K562 (cell line): Measurements from ENCODE around the gene MAD1L1. TPM values are rescaled to one million over a fixed set of nuclear protein-coding genes. Genes with fewer than 3 reads are reported as not detected.

Source experiments
- CBX3 ChIP-seq, 2 experiments: IDR thresholded peaks; 1 replicate in 1 of 2; 2 replicates in 1 of 2; pipeline ENCODE4 v1.6.1; 2012; ENCODE audit warnings: inconsistent platforms in 2 of 2, low read length in 2 of 2, borderline replicate concordance in 1 of 2, control low read depth in 1 of 2
- CSDE1 ChIP-seq, 2 experiments: fragments of 450-650 bp; IDR thresholded peaks; 2 replicates each; pipeline ENCODE4 v1.6.1; 2016; ENCODE audit warnings: mild to moderate bottlenecking in 1 of 2
- ELF2 ChIP-seq: fragments of 250-450 bp; sonication (Bioruptor Pico); IDR thresholded peaks from 2 replicates; pipeline ENCODE4 v1.5.0; 2021; ENCODE audit warnings: mild to moderate bottlenecking
- HOXB6 ChIP-seq: fragments of 250-450 bp; sonication (Bioruptor Pico); IDR thresholded peaks from 2 replicates; pipeline ENCODE4 v1.5.1; 2022; ENCODE audit warnings: mild to moderate bottlenecking, borderline replicate concordance
- MXI1 ChIP-seq: IDR thresholded peaks from 2 replicates; pipeline ENCODE4 v1.6.1; 2011; ENCODE audit warnings: low read depth, mild to moderate bottlenecking, improper control_type of control experiment, low read length
- RAD21 ChIP-seq, 2 experiments: fragments of 250-450 bp in 1 of 2; fragments of 450-650 bp in 1 of 2; sonication (Bioruptor Pico) in 1 of 2; formaldehyde crosslinking in 1 of 2; IDR thresholded peaks in 1 of 2; conservative IDR thresholded peaks in 1 of 2; 2 replicates each; pipeline versions ENCODE4 v1.4.0 to v1.8.0; 2020 to 2022; ENCODE audit warnings: mild to moderate bottlenecking in 2 of 2, moderate library complexity in 1 of 2
- RBM15 ChIP-seq: fragments of 200-400 bp; formaldehyde crosslinking; IDR thresholded peaks from 2 replicates; pipeline ENCODE4 v1.6.1; 2018; ENCODE audit warnings: mild to moderate bottlenecking, low read length, moderate library complexity; ENCODE audit not compliant: insufficient read depth
- SMC3 ChIP-seq: conservative IDR thresholded peaks from 2 replicates; pipeline ENCODE4 v1.6.1; 2011; ENCODE audit warnings: low read depth, low read length, improper control_type of control experiment; ENCODE audit not compliant: insufficient read depth
- TRIM24 ChIP-seq, 2 experiments: fragments of 450-650 bp; IDR thresholded peaks; 2 replicates each; pipeline ENCODE4 v1.6.1; 2016
- ZNF12 ChIP-seq: sonication (generic); formaldehyde crosslinking; IDR thresholded peaks from 2 replicates; pipeline ENCODE4 v1.4.0; 2020; ENCODE audit warnings: mild to moderate bottlenecking, missing genetic modification reagents
- ZNF263 ChIP-seq: sonication (generic); formaldehyde crosslinking; IDR thresholded peaks from 2 replicates; pipeline ENCODE4 v1.8.0; 2022; ENCODE audit warnings: mild to moderate bottlenecking, missing genetic modification reagents, borderline replicate concordance
- ZNF507 ChIP-seq: conservative IDR thresholded peaks from 2 replicates; pipeline ENCODE4 v1.6.1; 2017; ENCODE audit warnings: missing genetic modification characterization, missing compliant biosample characterization
- polyA plus RNA-seq, 8 experiments: library from polyadenylated mRNA; depleted of rRNA in 4 of 8; stranded (reverse) in 5 of 8; unstranded in 3 of 8; fragments of >200 nt; fragmentation: Nextera tagmentation in 2 of 8; fragmentation: Illumina TruSeq in 1 of 8; extraction: Ambion mirVana in 2 of 8; extraction: Trizol in 1 of 8; gene quantifications; 2 replicates each; pipeline versions ENCODE4 v1.2.1 to v1.2.3, GENCODE V29; 2011 to 2014; ENCODE audit warnings: inconsistent platforms in 1 of 8, missing spikeins in 1 of 8
- total RNA-seq, 7 experiments: library from RNA; depleted of rRNA in 6 of 7; stranded (reverse); fragments of >200 nt in 6 of 7; fragmentation: Illumina TruSeq in 2 of 7; extraction: Trizol in 2 of 7; gene quantifications; 2 replicates each; pipeline versions ENCODE4 v1.2.1 to v1.2.3, GENCODE V29; 2011 to 2021; ENCODE audit warnings: low replicate concordance in 1 of 7
- TF ChIP-seq, protein P1 (sequence below): fragments of 450-650 bp; formaldehyde crosslinking; IDR thresholded peaks from 2 replicates; pipeline ENCODE4 v1.4.0; 2020; ENCODE audit warnings: mild to moderate bottlenecking, moderate library complexity
- TF ChIP-seq, protein P2 (sequence below): fragments of 250-450 bp; sonication (Bioruptor Pico); IDR thresholded peaks from 2 replicates; pipeline ENCODE4 v1.9.0; 2021; ENCODE audit warnings: mild to moderate bottlenecking, inconsistent platforms
- TF ChIP-seq, protein P3 (sequence below), 2 experiments: fragments of 450-650 bp; formaldehyde crosslinking in 1 of 2; IDR thresholded peaks; 2 replicates each; pipeline versions ENCODE4 v1.4.0 to v1.6.1; 2014 to 2020; ENCODE audit warnings: mild to moderate bottlenecking in 2 of 2, borderline replicate concordance in 1 of 2, low read depth in 1 of 2

The MAD1L1 gene
- total and polyA plus RNA-seq, 9 of the 15 experiments (the other 6 are each of a cell fraction or from before 2014, with no cell fraction given): 1.7 to 89.7 (median 18.0) TPM

DNA sequence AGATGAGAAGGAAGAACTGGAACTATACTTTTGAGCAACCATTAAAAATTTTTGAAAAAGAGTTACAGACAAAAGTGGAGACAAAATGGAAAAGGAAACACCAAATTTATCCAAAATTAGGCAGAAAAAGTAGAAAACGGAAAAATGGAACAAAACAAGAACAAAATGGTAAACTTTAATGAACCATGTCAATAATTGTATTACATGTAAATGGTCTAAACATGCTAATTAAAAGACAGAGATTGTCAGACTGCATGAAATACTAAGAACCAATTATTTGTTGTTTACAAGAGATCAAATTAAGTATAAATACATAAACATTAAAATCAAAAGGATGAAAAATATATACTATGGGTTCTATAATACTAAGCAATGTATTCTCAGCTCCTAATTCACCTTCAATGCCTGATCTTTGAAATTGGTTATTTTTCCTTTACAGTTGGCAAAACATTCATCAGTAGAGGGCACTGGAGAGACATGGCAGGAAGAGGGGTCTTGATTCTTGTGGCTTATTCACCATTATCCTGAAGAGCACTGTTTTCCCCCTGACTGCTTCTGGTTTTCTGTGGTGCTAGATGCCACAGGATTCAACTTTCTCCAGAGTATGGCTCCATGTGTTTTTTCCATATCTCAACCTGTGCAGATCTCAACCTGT, 437.7 kb downstream of the MAD1L1 start (continued):
- TF ChIP-seq, protein P1, sequence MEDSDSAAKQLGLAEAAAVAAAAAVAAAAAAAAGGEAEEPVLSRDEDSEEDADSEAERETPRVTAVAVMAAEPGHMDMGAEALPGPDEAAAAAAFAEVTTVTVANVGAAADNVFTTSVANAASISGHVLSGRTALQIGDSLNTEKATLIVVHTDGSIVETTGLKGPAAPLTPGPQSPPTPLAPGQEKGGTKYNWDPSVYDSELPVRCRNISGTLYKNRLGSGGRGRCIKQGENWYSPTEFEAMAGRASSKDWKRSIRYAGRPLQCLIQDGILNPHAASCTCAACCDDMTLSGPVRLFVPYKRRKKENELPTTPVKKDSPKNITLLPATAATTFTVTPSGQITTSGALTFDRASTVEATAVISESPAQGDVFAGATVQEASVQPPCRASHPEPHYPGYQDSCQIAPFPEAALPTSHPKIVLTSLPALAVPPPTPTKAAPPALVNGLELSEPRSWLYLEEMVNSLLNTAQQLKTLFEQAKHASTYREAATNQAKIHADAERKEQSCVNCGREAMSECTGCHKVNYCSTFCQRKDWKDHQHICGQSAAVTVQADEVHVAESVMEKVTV (CRISPR knock-in tag): 0 out of 2 replicates have a peak, but pooled peaks have one; percentile 9
- TF ChIP-seq SMC3 (0 out of 2 replicates have a peak, but pooled peaks have one; percentile 14), ZNF263 (CRISPR knock-in tag) (no peak), ELF2 (CRISPR knock-in tag) (no peak), CSDE1 (IDR thresholded peaks at IDR 0.05) (no peak), ZNF507 (peak; percentile 98), TRIM24 (IDR thresholded peaks at IDR 0.05) (0 out of 4 replicates have a peak, but pooled peaks of 1 of the 2 experiments have one; percentile 10), HOXB6 (CRISPR knock-in tag) (no peak), MXI1 (no peak), ZNF12 (CRISPR knock-in tag) (no peak), CBX3 (IDR thresholded peaks at IDR 0.05; ENCODE audit: borderline replicate concordance in 1 of 2, low read length in 2 of 2) (peak in 1 of 2 experiments; percentile 54; a peak in 1 of 3 replicates), RBM15 (no peak), RAD21 (CRISPR knock-in tag; conservative IDR thresholded peaks at IDR 0.05 in 1 of 2, IDR thresholded peaks at IDR 0.05 in 1 of 2) (peak; percentile 36 to 83; a peak in 2 of 4 replicates)
- TF ChIP-seq, protein P2, sequence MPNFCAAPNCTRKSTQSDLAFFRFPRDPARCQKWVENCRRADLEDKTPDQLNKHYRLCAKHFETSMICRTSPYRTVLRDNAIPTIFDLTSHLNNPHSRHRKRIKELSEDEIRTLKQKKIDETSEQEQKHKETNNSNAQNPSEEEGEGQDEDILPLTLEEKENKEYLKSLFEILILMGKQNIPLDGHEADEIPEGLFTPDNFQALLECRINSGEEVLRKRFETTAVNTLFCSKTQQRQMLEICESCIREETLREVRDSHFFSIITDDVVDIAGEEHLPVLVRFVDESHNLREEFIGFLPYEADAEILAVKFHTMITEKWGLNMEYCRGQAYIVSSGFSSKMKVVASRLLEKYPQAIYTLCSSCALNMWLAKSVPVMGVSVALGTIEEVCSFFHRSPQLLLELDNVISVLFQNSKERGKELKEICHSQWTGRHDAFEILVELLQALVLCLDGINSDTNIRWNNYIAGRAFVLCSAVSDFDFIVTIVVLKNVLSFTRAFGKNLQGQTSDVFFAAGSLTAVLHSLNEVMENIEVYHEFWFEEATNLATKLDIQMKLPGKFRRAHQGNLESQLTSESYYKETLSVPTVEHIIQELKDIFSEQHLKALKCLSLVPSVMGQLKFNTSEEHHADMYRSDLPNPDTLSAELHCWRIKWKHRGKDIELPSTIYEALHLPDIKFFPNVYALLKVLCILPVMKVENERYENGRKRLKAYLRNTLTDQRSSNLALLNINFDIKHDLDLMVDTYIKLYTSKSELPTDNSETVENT (CRISPR knock-in tag): no peak
- TF ChIP-seq, protein P3, sequence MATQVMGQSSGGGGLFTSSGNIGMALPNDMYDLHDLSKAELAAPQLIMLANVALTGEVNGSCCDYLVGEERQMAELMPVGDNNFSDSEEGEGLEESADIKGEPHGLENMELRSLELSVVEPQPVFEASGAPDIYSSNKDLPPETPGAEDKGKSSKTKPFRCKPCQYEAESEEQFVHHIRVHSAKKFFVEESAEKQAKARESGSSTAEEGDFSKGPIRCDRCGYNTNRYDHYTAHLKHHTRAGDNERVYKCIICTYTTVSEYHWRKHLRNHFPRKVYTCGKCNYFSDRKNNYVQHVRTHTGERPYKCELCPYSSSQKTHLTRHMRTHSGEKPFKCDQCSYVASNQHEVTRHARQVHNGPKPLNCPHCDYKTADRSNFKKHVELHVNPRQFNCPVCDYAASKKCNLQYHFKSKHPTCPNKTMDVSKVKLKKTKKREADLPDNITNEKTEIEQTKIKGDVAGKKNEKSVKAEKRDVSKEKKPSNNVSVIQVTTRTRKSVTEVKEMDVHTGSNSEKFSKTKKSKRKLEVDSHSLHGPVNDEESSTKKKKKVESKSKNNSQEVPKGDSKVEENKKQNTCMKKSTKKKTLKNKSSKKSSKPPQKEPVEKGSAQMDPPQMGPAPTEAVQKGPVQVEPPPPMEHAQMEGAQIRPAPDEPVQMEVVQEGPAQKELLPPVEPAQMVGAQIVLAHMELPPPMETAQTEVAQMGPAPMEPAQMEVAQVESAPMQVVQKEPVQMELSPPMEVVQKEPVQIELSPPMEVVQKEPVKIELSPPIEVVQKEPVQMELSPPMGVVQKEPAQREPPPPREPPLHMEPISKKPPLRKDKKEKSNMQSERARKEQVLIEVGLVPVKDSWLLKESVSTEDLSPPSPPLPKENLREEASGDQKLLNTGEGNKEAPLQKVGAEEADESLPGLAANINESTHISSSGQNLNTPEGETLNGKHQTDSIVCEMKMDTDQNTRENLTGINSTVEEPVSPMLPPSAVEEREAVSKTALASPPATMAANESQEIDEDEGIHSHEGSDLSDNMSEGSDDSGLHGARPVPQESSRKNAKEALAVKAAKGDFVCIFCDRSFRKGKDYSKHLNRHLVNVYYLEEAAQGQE (IDR thresholded peaks at IDR 0.05; ENCODE audit: borderline replicate concordance): peak; percentile 45; the same call in 1 of the 2 replicates
- TF ChIP-seq, protein P3 (CRISPR knock-in tag; IDR thresholded peaks at IDR 0.05; ENCODE audit: low read depth): no peak
